Progenitor cell of endocrine pancreas (in vitro differentiated cells): ENCODE data around the gene C2orf80. TPM values are rescaled to one million over a fixed set of nuclear protein-coding genes. Genes with fewer than 3 reads are reported as not detected.

Experiments used
- DNase-seq: peaks from one replicate; pipeline ENCODE4 v3.0.0; 2021; ENCODE audit warnings: low spot score; ENCODE audit not compliant: unreplicated experiment
- H3K27ac Mint-ChIP-seq: 2 replicates; pipeline ENCODE4 v1.8.0; 2021; ENCODE audit warnings: mild to moderate bottlenecking, moderate library complexity, mixed read lengths
- H3K27me3 Mint-ChIP-seq: 2 replicates; pipeline ENCODE4 v1.8.0; 2021; ENCODE audit warnings: mixed read lengths
- H3K36me3 Mint-ChIP-seq: 2 replicates; pipeline ENCODE4 v1.8.0; 2022; ENCODE audit warnings: mixed read lengths; ENCODE audit not compliant: insufficient read depth
- H3K4me1 Mint-ChIP-seq: 2 replicates; pipeline ENCODE4 v1.8.0; 2021; ENCODE audit warnings: low read depth, mixed read lengths
- H3K4me3 Mint-ChIP-seq: 2 replicates; pipeline ENCODE4 v1.8.0; 2021; ENCODE audit warnings: low read depth, mild to moderate bottlenecking, moderate library complexity, mixed read lengths
- H3K9me3 Mint-ChIP-seq: 2 replicates; pipeline ENCODE4 v1.8.0; 2021; ENCODE audit warnings: low read depth, mixed read lengths
- total RNA-seq: library from RNA; stranded (reverse); gene quantifications from 2 replicates; pipeline ENCODE4 v1.2.1, GENCODE V29; 2021
- TF ChIP-seq, protein P1 (sequence below): fragments of 200-600 bp; sonication (generic); IDR thresholded peaks from one replicate; pipeline ENCODE4 v1.5.0; 2021; ENCODE audit warnings: antibody characterized with exemption, mild to moderate bottlenecking; ENCODE audit not compliant: unreplicated experiment

The C2orf80 gene
- total RNA-seq, 1 donor from 2014 or later, result not detected

DNA sequence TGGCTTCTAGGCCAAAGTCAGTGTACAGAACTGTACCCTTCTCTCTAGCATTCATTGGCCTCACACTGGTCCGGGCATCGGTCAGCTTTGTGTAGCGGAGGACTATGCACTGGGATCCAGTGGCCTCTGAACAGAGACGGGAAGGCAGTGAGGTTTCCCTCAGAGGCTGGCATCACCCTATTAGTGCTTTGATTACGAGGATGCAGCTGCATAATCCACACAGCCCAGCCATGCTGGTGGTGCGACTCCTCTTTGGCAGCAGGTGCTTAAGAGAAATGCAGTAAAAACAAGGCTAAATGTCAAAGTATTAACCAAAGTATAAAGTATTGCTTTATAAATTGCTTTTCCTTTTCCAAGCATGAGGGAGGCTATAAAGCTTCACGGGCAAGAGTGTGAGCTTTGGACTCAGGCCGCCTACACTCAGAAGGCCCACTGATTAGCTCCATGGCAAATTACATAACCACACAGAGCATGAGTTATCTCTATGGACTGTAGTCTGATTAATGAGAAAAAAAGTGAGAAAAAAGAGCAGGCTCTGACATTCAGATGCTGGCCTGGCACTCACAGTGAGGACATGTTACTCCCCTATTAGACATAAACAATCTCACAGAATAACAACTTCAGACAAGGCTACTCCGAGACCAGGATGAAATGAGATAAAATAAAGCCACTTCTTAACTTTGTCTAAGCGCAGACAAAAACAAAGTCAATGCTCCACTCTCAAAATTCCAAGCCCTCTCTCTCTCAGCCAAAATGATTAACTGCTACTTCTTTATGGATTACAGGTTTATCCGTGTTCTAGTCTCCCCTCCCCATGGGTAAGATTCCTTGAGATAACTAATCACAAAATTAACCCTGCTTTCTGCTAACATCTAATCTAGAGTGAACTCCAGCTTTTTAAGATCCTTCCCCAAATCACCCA is 53.8 kb downstream of the C2orf80 start:
- Mint-ChIP-seq H3K36me3 (no peaks in the 10 kb centered on the region), H3K27ac (peak overlapping the region; percentile 13), H3K27me3 (no peaks in the 10 kb centered on the region), H3K9me3 (peaks cover 8% of the 10 kb centered on the region), H3K4me1 (peaks cover 22% of the 10 kb centered on the region), H3K4me3 (no peak overlapping the region)
- TF ChIP-seq, protein P1, sequence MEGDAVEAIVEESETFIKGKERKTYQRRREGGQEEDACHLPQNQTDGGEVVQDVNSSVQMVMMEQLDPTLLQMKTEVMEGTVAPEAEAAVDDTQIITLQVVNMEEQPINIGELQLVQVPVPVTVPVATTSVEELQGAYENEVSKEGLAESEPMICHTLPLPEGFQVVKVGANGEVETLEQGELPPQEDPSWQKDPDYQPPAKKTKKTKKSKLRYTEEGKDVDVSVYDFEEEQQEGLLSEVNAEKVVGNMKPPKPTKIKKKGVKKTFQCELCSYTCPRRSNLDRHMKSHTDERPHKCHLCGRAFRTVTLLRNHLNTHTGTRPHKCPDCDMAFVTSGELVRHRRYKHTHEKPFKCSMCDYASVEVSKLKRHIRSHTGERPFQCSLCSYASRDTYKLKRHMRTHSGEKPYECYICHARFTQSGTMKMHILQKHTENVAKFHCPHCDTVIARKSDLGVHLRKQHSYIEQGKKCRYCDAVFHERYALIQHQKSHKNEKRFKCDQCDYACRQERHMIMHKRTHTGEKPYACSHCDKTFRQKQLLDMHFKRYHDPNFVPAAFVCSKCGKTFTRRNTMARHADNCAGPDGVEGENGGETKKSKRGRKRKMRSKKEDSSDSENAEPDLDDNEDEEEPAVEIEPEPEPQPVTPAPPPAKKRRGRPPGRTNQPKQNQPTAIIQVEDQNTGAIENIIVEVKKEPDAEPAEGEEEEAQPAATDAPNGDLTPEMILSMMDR, result no peak
- no peak for DNase-seq

DNA sequence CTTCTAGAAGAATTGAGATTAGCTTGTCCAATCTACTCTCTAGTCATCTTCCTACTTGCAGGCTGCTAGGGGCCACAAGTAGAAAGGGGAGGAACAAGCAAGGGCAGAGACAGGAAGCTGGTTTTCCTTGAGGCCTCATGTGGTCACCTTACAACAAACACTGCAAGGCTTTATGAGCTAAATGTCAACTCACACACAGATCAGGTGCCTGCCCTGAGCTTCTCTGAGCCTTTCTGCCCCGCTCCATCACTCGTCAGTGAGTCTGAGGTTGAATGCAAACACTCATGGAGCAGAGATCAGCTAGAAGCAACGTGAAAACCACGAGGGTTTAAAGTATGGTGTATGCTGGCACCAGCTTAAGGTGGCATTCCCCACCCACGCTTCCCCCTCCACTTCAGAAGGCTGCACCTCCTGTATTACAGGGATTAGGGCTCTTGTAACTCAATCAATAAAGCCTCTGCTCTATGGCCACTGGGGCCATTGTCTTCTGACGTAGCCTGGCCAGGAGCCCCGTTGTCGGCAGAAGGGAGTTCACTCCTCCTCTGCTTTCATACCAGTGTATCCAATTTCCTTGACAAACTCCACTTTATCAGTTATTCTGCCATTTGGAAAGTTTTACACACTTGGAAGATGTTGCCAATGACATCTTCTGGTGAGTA is 54.8 kb downstream of the C2orf80 start:
- Mint-ChIP-seq H3K4me3 (no peak overlapping the region), H3K27me3 (no peaks in the 10 kb centered on the region), H3K27ac (no peak overlapping the region), H3K9me3 (peaks cover 8% of the 10 kb centered on the region), H3K36me3 (no peaks in the 10 kb centered on the region), H3K4me1 (peaks cover 31% of the 10 kb centered on the region)
- TF ChIP-seq, protein P1, result no peak
- DNase-seq, result no peak

DNA sequence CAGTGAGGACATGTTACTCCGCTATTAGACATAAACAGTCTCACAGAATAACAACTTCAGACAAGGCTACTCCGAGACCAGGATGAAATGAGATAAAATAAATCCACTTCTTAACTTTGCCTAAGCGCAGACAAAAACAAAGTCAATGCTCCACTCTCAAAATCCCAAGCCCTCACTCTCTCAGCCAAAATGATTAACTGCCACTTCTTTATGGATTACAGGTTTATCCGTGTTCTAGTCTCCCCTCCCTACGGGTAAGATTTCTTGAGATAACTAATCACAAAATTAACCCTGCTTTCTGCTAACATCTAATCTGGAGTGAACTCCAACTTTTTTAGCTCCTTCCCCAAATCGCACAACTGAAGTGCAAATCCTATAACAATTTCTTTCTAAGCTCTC is 59.1 kb downstream of the C2orf80 start:
- Mint-ChIP-seq H3K4me3 (no peak overlapping the region), H3K27me3 (no peaks in the 10 kb centered on the region), H3K9me3 (no peaks in the 10 kb centered on the region), H3K4me1 (peaks cover 23% of the 10 kb centered on the region), H3K36me3 (no peaks in the 10 kb centered on the region), H3K27ac (no peak overlapping the region)
- DNase-seq, result no peak
- TF ChIP-seq, protein P1, result no peak

- no peak within 1 kb of the TSS for H3K27ac Mint-ChIP-seq
- no peaks in the 10 kb centered on the region for H3K9me3 Mint-ChIP-seq
Observed at GRCh38 chr2:208129744-208130711, 59.8 kb downstream of the C2orf80 start, which contains the start of gene CRYGC. Gene CRYGC, minus strand, starts transcription at chr2:208129828. Its CDS starts 36 bp downstream, at chr2:208129792.

More at GRCh38 chr2:208129744-208130711, 59.8 kb downstream of the C2orf80 start, which contains the start of gene CRYGC:
- H3K4me3 Mint-ChIP-seq, result no peak within 1 kb of the TSS
- DNase-seq, result no peak
- TF ChIP-seq, protein P1, result no peak
- no peaks in the 10 kb centered on the region for H3K27me3 Mint-ChIP-seq
- H3K4me1 Mint-ChIP-seq, result peaks cover 20% of the 10 kb centered on the region
- no peaks in the 10 kb centered on the region for H3K36me3 Mint-ChIP-seq
